DMS79 treated with DMSO at 0.1 percent for 48 hours (cell line): ENCODE results near the gene RUNX1.

Experiments used
- DNase-seq: peaks from one replicate; lab custom pipeline; 2025; lab: John Stamatoyannopoulos, UW

RUNX1 gene

GRCh38 chr21:34846601-34847112, 202.4 kb downstream of the RUNX1 start:
- peak; percentile 46 for DNase-seq

- no peak for DNase-seq
Observed at GRCh38 chr21:34845521-34846451, 203.3 kb downstream of the RUNX1 start.

GRCh38 chr21:34844924-34845238, 204.2 kb downstream of the RUNX1 start:
- no peak for DNase-seq

GRCh38 chr21:34844013-34844923, 204.8 kb downstream of the RUNX1 start:
- no peak for DNase-seq

GRCh38 chr21:34843562-34843961, 205.5 kb downstream of the RUNX1 start:
- no peak for DNase-seq

GRCh38 chr21:34841154-34841553, 207.9 kb downstream of the RUNX1 start:
- DNase-seq: no peak

- DNase-seq: no peak
Observed at GRCh38 chr21:34840693-34841092, 208.4 kb downstream of the RUNX1 start.

- no peak for DNase-seq
Observed at GRCh38 chr21:34838956-34839820, 209.9 kb downstream of the RUNX1 start.

GRCh38 chr21:34836933-34837505, 212.1 kb downstream of the RUNX1 start:
- DNase-seq: no peak

- DNase-seq: no peak
Observed at GRCh38 chr21:34836103-34836932, 212.8 kb downstream of the RUNX1 start.

- DNase-seq: no peak
Observed at GRCh38 chr21:34835526-34835925, 213.6 kb downstream of the RUNX1 start.

GRCh38 chr21:34834852-34835501, 214.1 kb downstream of the RUNX1 start:
- peak; percentile 56 for DNase-seq

GRCh38 chr21:34834290-34834689, 214.8 kb downstream of the RUNX1 start:
- DNase-seq: no peak

GRCh38 chr21:34833465-34833864, 215.6 kb downstream of the RUNX1 start:
- DNase-seq: no peak

- DNase-seq: no peak
Observed at GRCh38 chr21:34830386-34831170, 218.5 kb downstream of the RUNX1 start.

GRCh38 chr21:34827445-34828235, 221.5 kb downstream of the RUNX1 start:
- DNase-seq: no peak

GRCh38 chr21:34826836-34827235, 222.3 kb downstream of the RUNX1 start:
- DNase-seq: no peak

- DNase-seq: no peak
Observed at GRCh38 chr21:34825948-34826548, 223.1 kb downstream of the RUNX1 start.
